Measurements from ENCODE around the gene CYP2W1.

Gene CYP2W1

DNA sequence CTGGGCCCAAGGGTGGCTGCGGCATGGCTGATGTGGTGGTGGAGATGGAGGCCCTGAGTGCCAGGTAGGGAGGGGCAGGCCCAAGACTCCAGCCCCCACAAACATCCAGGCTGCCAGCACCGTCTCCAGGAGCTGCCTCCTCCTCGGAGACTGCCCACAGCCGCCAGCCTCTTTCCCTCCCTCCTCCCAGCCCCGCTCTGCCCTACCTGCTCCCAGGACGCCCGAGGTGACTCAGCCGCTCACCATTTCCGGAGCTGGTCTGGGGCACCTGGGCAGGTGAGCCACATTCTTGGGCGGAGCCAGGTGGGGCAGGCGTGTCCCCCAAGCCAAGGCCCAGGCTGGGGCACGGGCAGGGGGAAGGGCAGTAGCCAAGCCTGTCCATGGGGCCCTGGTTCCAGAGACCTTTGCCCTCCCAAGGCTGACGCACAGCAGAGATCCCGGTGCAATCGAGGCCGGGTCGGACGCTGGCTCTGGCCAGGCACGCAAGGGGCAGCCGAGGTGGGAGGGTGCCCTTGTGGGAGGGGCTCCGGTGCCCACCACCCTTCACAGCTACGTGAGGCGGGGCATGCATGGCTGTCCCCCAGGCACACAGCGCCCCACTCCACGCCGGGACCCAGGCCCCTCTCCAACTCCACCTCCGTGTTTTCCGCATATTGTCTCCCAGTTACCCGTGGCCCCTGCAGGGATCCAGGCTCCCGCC, 37.3 kb upstream of the CYP2W1 start:
- Mint-ChIP-seq H3K9me3 (peaks cover 7 to 16% of the 10 kb centered on the region in 2 donors), H3K4me1 (peaks cover 52% of the 10 kb centered on the region), H3K27me3 (no peaks in the 10 kb centered on the region), H3K27ac (no peak overlapping the region), H3K4me3 (no peak overlapping the region)
- no peak for DNase-seq
- ATAC-seq, result peak; percentile 25

DNA sequence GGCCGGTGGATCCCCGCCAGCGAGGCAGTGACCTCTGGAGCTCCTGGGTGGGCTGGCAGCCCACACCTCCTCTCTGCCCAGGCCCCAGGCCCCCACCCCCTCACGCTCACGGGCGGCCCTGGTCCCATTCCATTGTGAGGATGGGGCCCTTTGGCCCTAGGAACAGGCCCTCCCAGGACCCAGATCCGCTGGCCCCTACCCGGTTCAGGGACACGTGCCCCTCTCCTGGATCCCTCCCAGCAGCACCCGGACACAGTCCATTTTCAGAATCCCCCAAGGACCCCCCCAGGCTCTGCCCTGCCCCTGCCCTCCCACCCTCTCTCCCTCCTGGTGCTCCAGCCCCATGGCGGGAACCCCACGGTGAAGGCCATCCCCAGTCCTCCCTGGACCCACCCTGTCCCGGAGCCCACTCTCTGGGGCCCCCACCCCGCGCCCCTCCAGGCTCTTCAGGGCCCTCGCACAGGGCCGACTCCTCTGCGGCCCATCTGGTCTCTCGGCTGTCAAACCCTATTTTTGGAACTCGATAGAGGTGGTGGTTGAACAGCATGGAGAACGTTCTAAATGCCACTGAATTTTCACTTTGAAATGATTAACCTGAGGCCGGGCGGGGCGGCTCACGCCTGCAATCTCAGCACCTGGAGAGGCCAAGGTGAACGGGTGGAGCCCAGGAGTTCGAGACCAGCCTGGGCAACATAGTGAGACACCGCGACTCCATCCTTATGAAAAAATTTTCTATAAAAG, 36.6 kb upstream of the CYP2W1 start:
- Mint-ChIP-seq H3K27ac (no peak overlapping the region), H3K9me3 (peaks cover 7 to 9% of the 10 kb centered on the region in 2 donors), H3K4me3 (no peak overlapping the region), H3K27me3 (no peaks in the 10 kb centered on the region), H3K4me1 (peaks cover 52% of the 10 kb centered on the region)
- ATAC-seq, result peak; percentile 57
- no peak for DNase-seq

GRCh38 chr7:947391-948210, 35.4 kb upstream of the CYP2W1 start:
- DNase-seq (no peak), ATAC-seq (peak; percentile 32)
- Mint-ChIP-seq H3K27me3 (no peaks in the 10 kb centered on the region), H3K9me3 (no peaks in the 10 kb centered on the region), H3K4me1 (peaks cover 51% of the 10 kb centered on the region), H3K27ac (no peak overlapping the region), H3K4me3 (no peak overlapping the region)

DNA sequence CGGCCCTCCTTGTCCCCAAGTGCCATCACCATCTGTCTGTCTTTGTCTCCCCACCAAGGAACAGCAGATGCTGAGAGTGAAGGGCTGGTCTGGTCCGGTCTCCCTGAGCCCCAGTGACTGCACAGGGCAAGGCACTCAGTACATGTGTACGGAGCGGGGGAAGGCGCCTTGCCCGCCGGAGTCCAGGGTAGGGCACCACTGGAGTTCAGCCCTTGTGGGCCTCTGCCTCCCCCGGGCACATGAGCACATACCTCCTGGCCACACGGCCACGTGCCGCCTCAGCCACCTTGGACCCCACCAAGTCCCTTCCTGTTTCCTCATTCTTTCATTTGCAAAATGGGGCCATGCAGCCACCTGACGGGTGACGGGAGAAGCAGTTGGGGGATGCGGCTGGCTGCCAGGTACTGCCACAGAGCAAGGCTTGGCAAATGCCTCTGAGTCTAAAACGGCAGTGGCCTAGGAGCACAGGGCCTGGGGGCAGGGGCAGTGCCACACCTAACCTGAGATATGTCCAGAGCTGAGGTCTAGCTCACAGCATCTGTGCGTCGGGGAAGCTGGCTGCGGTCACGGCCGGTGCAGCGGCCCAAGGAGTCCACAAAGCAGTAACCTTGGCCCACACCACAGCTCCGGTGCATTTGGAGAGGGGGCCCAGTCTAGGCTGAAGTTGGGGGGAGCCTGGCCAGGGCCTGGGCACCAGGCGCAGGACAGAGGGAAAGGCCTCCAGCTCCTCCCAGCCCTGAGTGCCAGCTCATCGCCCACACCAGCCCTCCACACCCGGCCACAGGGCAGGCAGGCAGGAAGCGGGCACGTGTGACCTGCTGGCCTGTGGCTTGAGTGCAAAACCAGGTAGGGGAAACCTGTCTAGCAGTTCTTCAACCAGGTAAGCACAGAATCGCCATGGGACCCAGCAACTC, 33.7 kb upstream of the CYP2W1 start:
- H3K27me3 Mint-ChIP-seq, result no peaks in the 10 kb centered on the region
- H3K27ac Mint-ChIP-seq, result no peak overlapping the region
- H3K4me1 Mint-ChIP-seq, result peaks cover 58% of the 10 kb centered on the region
- ATAC-seq (no peak), DNase-seq (no peak)
- H3K9me3 Mint-ChIP-seq, result no peaks in the 10 kb centered on the region
- no peak overlapping the region for H3K4me3 Mint-ChIP-seq

- Mint-ChIP-seq H3K4me3 (peak overlapping the region in 1 of 2 donors; percentile 58), H3K4me1 (peaks cover 60% of the 10 kb centered on the region), H3K27ac (peak overlapping the region in 1 of 2 donors; percentile 42), H3K27me3 (peaks cover 8% of the 10 kb centered on the region), H3K9me3 (no peaks in the 10 kb centered on the region)
- ATAC-seq, result no peak
- DNase-seq, result no peak
Observed at GRCh38 chr7:951881-952547, 31.0 kb upstream of the CYP2W1 start.

GRCh38 chr7:952548-953441, 30.2 kb upstream of the CYP2W1 start:
- peaks cover 8% of the 10 kb centered on the region for H3K27me3 Mint-ChIP-seq
- H3K4me3 Mint-ChIP-seq, result peak overlapping the region; percentile 39 to 70
- no peaks in the 10 kb centered on the region for H3K9me3 Mint-ChIP-seq
- peaks cover 54% of the 10 kb centered on the region for H3K4me1 Mint-ChIP-seq
- no peak for ATAC-seq
- DNase-seq, result no peak
- peak overlapping the region; percentile 11 to 42 for H3K27ac Mint-ChIP-seq

GRCh38 chr7:953547-954327, 29.2 kb upstream of the CYP2W1 start:
- DNase-seq (peak in 1 of 2 donors; percentile 37), ATAC-seq (peak; percentile 62)
- Mint-ChIP-seq H3K4me3 (peak overlapping the region; percentile 61 to 70), H3K9me3 (no peaks in the 10 kb centered on the region), H3K4me1 (peaks cover 50% of the 10 kb centered on the region), H3K27me3 (peaks cover 8% of the 10 kb centered on the region), H3K27ac (peak overlapping the region in 1 of 2 donors; percentile 27)

- H3K27ac Mint-ChIP-seq, result peak within 1 kb of the TSS in 1 of 2 donors; percentile 85
- ATAC-seq (peak; percentile 83), DNase-seq (peak; percentile 61 to 70)
- H3K4me3 Mint-ChIP-seq, result peak within 1 kb of the TSS; percentile 78 to 80
- H3K27me3 Mint-ChIP-seq, result peaks cover 8% of the 10 kb centered on the region
- no peaks in the 10 kb centered on the region for H3K9me3 Mint-ChIP-seq
- H3K4me1 Mint-ChIP-seq, result peaks cover 42% of the 10 kb centered on the region
Observed at GRCh38 chr7:954330-955238, 28.4 kb upstream of the CYP2W1 start, which contains the start of gene ADAP1. TSS of gene ADAP1 (minus strand) at chr7:954680. CDS start at chr7:954477, 203 bp downstream.

DNA sequence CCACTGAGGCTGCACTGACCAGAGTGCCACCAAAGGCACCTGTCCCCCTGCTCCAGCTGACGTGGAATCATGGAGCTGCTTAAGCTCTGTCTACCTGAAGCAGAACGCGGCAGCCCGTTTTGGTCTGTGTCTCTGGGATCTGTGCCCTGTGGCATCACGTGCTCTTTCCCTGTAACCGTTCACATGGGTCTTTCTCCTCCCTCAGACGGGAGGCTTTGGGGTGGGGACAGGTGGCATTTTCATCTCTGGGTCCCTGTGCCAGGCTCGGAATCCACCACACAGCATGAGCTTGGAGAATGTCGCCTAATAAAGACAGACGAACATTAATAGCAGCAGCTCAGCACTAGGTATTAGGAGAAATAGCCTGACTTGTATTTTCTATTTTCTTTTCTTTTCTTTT, 26.9 kb upstream of the CYP2W1 start:
- Mint-ChIP-seq H3K4me1 (peaks cover 27% of the 10 kb centered on the region), H3K27me3 (peaks cover 8% of the 10 kb centered on the region), H3K4me3 (peak overlapping the region; percentile 22 to 47), H3K27ac (no peak overlapping the region), H3K9me3 (no peaks in the 10 kb centered on the region)
- ATAC-seq (no peak), DNase-seq (no peak)

DNA sequence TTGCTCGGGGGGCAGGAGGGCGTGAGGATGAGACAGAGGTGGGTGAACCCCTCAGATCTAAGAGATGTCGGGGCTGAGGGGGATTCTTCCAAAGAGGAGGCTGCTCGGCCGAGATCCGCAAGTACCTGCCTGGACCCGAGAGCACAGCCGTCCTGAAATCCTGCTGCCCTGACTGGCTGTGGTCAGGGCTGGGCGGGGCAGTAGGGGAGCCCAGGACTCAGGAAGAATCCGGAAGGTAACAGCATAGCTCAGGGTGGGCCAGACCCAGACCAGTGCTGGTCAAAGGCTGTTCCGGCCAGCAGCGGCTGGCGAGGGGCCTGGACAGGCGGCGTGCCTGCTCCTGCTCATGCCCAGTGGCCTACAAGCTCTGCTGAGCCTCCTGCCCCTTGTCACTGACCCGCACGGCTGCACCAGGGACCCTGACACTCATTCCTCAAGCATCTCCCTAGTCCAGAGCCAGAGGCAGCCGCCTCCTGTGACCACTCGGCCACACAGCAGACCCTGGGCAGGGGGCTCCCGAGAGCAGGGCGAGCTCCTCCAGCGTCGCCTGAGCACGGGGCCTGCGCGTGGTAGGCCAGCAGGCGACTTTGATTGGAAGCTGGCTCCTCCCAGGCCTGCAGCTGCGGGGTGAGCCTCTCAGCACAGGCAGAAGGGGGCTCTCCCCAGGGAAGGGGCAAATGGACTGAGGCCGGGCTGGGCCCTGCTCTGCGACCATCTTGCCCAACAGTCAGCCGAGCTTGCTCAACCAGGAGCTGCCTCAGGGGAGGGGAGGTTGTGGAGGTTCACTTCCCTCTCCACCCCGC, 25.4 kb upstream of the CYP2W1 start:
- DNase-seq (no peak), ATAC-seq (no peak)
- Mint-ChIP-seq H3K4me3 (no peak overlapping the region), H3K27ac (no peak overlapping the region), H3K9me3 (no peaks in the 10 kb centered on the region), H3K27me3 (peaks cover 17% of the 10 kb centered on the region), H3K4me1 (peaks cover 15% of the 10 kb centered on the region)
